ENCODE results near the gene PDZD2.

Gene PDZD2

DNA sequence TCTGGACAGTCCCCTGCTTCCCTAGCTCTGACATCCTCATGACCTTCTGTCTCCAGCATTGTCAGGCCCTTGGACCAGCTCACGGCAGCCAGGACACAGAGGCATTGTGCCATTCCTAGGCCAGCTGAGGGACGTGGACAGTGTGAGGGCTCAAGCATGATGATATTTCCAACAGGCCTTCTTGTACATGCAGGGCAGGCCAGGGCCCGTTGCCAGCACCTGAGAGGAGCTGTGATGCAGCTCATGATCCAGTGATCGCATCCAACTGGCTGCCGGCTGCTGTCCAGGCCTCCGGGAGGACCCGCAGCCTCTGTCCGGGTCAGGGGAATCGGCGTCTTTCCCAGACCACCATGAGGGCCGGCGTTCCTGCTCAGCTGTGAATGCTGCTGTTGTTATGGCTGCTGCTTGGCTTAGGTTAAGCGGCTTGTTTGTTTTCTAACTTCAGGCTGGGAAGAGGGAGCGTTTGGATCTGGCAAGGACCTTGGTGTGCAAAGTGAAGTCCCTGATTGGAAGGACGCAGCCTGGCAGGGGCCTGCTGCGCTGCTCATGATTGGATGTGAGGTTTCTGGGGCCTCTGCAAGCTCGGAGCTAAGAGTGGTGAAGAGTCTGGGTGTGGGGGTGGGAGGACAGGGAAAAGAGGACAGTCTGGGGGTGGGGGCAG, 53.8 kb downstream of the PDZD2 start:
- H3K4me3 ChIP-seq (ENCODE audit: low read length) = no peak overlapping the region
- TF ChIP-seq, protein P1, sequence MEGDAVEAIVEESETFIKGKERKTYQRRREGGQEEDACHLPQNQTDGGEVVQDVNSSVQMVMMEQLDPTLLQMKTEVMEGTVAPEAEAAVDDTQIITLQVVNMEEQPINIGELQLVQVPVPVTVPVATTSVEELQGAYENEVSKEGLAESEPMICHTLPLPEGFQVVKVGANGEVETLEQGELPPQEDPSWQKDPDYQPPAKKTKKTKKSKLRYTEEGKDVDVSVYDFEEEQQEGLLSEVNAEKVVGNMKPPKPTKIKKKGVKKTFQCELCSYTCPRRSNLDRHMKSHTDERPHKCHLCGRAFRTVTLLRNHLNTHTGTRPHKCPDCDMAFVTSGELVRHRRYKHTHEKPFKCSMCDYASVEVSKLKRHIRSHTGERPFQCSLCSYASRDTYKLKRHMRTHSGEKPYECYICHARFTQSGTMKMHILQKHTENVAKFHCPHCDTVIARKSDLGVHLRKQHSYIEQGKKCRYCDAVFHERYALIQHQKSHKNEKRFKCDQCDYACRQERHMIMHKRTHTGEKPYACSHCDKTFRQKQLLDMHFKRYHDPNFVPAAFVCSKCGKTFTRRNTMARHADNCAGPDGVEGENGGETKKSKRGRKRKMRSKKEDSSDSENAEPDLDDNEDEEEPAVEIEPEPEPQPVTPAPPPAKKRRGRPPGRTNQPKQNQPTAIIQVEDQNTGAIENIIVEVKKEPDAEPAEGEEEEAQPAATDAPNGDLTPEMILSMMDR (IDR thresholded peaks at IDR 0.05; ENCODE audit: low read length) = no peak
- no peak for TF ChIP-seq EZH2 (optimal IDR thresholded peaks at IDR 0.05; ENCODE audit: low read depth, low read length)
- TF ChIP-seq EZH2phosphoT487 (IDR thresholded peaks at IDR 0.05; ENCODE audit: low read length) = no peak
- no peak overlapping the region for H3K27ac ChIP-seq (ENCODE audit: low read length)
- no peak overlapping the region for H3K9ac ChIP-seq (ENCODE audit: low read length)
- H2AFZ ChIP-seq (ENCODE audit: low read length) = no peak overlapping the region
- DNase-seq = no peak
- H3K27me3 ChIP-seq (replicated peaks; ENCODE audit: insufficient read depth, low read length) = no peaks in the 10 kb centered on the region
- H3K9me2 ChIP-seq (replicated peaks; ENCODE audit: insufficient read depth, low read length) = no peaks in the 10 kb centered on the region
- no peaks in the 10 kb centered on the region for H3K36me3 ChIP-seq (replicated peaks; ENCODE audit: insufficient read depth, low read length)
- H3K9me3 ChIP-seq (replicated peaks; ENCODE audit: insufficient read depth, low read length) = no peaks in the 10 kb centered on the region
- no peaks in the 10 kb centered on the region for H3K4me1 ChIP-seq (ENCODE audit: low read length)
- H3K4me2 ChIP-seq (ENCODE audit: low read depth, low read length) = no peak overlapping the region
- no peaks in the 10 kb centered on the region for H3F3A ChIP-seq (ENCODE audit: insufficient read depth, low read length)
- H3K79me2 ChIP-seq (ENCODE audit: low read length) = no peaks in the 10 kb centered on the region
- no peaks in the 10 kb centered on the region for H4K20me1 ChIP-seq (ENCODE audit: insufficient read depth, low read length)

GRCh38 chr5:31698673-31699072, 59.7 kb downstream of the PDZD2 start:
- no peak overlapping the region for H3K9ac ChIP-seq (ENCODE audit: low read length)
- no peaks in the 10 kb centered on the region for H3F3A ChIP-seq (ENCODE audit: insufficient read depth, low read length)
- no peaks in the 10 kb centered on the region for H4K20me1 ChIP-seq (ENCODE audit: insufficient read depth, low read length)
- H2AFZ ChIP-seq (ENCODE audit: low read length) = no peak overlapping the region
- H3K4me2 ChIP-seq (ENCODE audit: low read depth, low read length) = no peak overlapping the region
- no peaks in the 10 kb centered on the region for H3K36me3 ChIP-seq (replicated peaks; ENCODE audit: insufficient read depth, low read length)
- H3K4me1 ChIP-seq (ENCODE audit: low read length) = no peaks in the 10 kb centered on the region
- TF ChIP-seq EZH2phosphoT487 (IDR thresholded peaks at IDR 0.05; ENCODE audit: low read length) (no peak), EZH2 (optimal IDR thresholded peaks at IDR 0.05; ENCODE audit: low read depth, low read length) (no peak)
- TF ChIP-seq, protein P1 (IDR thresholded peaks at IDR 0.05; ENCODE audit: low read length) = no peak
- DNase-seq = no peak
- no peaks in the 10 kb centered on the region for H3K9me3 ChIP-seq (replicated peaks; ENCODE audit: insufficient read depth, low read length)
- H3K27me3 ChIP-seq (replicated peaks; ENCODE audit: insufficient read depth, low read length) = no peaks in the 10 kb centered on the region
- no peaks in the 10 kb centered on the region for H3K79me2 ChIP-seq (ENCODE audit: low read length)
- no peak overlapping the region for H3K4me3 ChIP-seq (ENCODE audit: low read length)
- H3K9me2 ChIP-seq (replicated peaks; ENCODE audit: insufficient read depth, low read length) = no peaks in the 10 kb centered on the region
- no peak overlapping the region for H3K27ac ChIP-seq (ENCODE audit: low read length)

DNA sequence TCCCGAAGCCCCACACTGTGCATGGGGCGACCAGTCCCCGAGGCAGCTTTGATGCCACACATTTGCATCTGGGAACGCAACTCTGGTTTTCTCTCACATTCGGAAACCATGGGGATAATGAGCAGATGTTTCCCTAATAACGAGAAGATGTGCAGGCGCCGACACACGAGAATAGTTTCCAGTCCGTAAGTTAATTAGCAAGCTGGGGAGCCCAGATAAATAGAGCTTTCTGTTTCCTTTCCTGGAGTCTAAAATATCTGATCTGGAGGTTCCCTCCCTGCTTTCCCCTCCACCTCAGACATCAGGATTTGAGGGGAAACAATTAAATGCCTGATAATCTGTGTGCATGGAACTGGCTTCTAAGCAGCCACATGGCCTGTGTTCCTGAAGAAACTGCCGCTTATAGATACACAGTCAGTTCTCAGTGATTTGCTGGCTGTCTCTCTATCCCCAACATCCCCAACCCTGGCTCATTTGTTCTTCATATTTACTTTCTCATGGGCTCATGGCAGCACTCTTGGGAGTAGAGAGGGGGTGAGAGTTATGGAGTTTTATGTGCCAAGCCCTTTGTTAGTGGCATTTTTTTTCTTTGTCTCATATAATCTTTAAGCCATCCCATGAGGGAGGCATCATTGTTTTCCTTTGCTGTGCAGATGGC, 62.8 kb downstream of the PDZD2 start:
- H3K79me2 ChIP-seq (ENCODE audit: low read length) = no peaks in the 10 kb centered on the region
- DNase-seq = no peak
- no peaks in the 10 kb centered on the region for H3F3A ChIP-seq (ENCODE audit: insufficient read depth, low read length)
- H4K20me1 ChIP-seq (ENCODE audit: insufficient read depth, low read length) = no peaks in the 10 kb centered on the region
- H3K4me3 ChIP-seq (ENCODE audit: low read length) = no peak overlapping the region
- H3K9me2 ChIP-seq (replicated peaks; ENCODE audit: insufficient read depth, low read length) = no peaks in the 10 kb centered on the region
- no peaks in the 10 kb centered on the region for H3K4me1 ChIP-seq (ENCODE audit: low read length)
- H3K27ac ChIP-seq (ENCODE audit: low read length) = no peak overlapping the region
- no peak overlapping the region for H3K9ac ChIP-seq (ENCODE audit: low read length)
- no peaks in the 10 kb centered on the region for H3K9me3 ChIP-seq (replicated peaks; ENCODE audit: insufficient read depth, low read length)
- H3K27me3 ChIP-seq (replicated peaks; ENCODE audit: insufficient read depth, low read length) = no peaks in the 10 kb centered on the region
- no peak overlapping the region for H2AFZ ChIP-seq (ENCODE audit: low read length)
- H3K36me3 ChIP-seq (replicated peaks; ENCODE audit: insufficient read depth, low read length) = no peaks in the 10 kb centered on the region
- no peak overlapping the region for H3K4me2 ChIP-seq (ENCODE audit: low read depth, low read length)
- no peak for TF ChIP-seq EZH2phosphoT487 (IDR thresholded peaks at IDR 0.05; ENCODE audit: low read length)
- no peak for TF ChIP-seq EZH2 (optimal IDR thresholded peaks at IDR 0.05; ENCODE audit: low read depth, low read length)
- TF ChIP-seq, protein P1 (IDR thresholded peaks at IDR 0.05; ENCODE audit: low read length) = no peak

Data from MM.1S (cell line).